Keratinocyte (primary cell): Measurements from ENCODE around the gene ECHDC1. TPM values are rescaled to one million over a fixed set of nuclear protein-coding genes. Genes with fewer than 3 reads are reported as not detected.

ENCODE experiments used
- DNase-seq: peaks from one replicate; pipeline ENCODE4 v3.0.0-alpha.2; 2011; ENCODE audit warnings: low read depth, missing footprints, low spot score
- FAIRE-seq: peaks from 2 replicates; lab custom pipeline; 2011; peaks lifted over from hg19 to GRCh38; lab: Jason Lieb, UNC
- H2AFZ ChIP-seq: 2 replicates; pipeline ENCODE4 v1.6.0; 2012; ENCODE audit warnings: low read length, control low read depth, inconsistent platforms; ENCODE audit not compliant: control insufficient read depth
- H3K27ac ChIP-seq: 2 replicates; pipeline ENCODE4 v1.5.1; 2011; ENCODE audit warnings: low read length; ENCODE audit not compliant: control insufficient read depth, insufficient read depth
- H3K27me3 ChIP-seq: 3 replicates; pipeline ENCODE4 v1.6.0; 2011; ENCODE audit warnings: low read length; ENCODE audit not compliant: control insufficient read depth, insufficient read depth; ENCODE audit errors: extremely low read depth
- H3K36me3 ChIP-seq, 2 experiments: 2 replicates in 1 of 2; 3 replicates in 1 of 2; pipeline ENCODE4 v1.5.1; 2011; ENCODE audit warnings: low read length in 2 of 2, mild to moderate bottlenecking in 1 of 2; ENCODE audit not compliant: control insufficient read depth in 2 of 2, insufficient read depth in 2 of 2; ENCODE audit errors: extremely low read depth in 1 of 2
- H3K4me1 ChIP-seq: 3 replicates; pipeline ENCODE4 v1.5.1; 2011; ENCODE audit warnings: low read length; ENCODE audit not compliant: control insufficient read depth, insufficient read depth; ENCODE audit errors: extremely low read depth
- H3K4me2 ChIP-seq: 3 replicates; pipeline ENCODE4 v1.6.0; 2011; ENCODE audit warnings: low read depth, low read length; ENCODE audit not compliant: control insufficient read depth, insufficient read depth; ENCODE audit errors: extremely low read depth
- H3K4me3 ChIP-seq, 3 experiments: fragments of 200-600 bp in 1 of 3; sonication (generic) in 1 of 3; 2 replicates in 2 of 3; 3 replicates in 1 of 3; pipeline ENCODE4 v1.5.1; 2011 to 2016; ENCODE audit warnings: low read length in 3 of 3, mild to moderate bottlenecking in 3 of 3, control low read depth in 2 of 3, inconsistent platforms in 1 of 3, low read depth in 1 of 3, mixed read lengths in 1 of 3, mixed run types in 1 of 3, moderate library complexity in 1 of 3; ENCODE audit not compliant: control insufficient read depth in 2 of 3, insufficient read depth in 2 of 3; ENCODE audit errors: extremely low read depth in 1 of 3
- H3K79me2 ChIP-seq: 2 replicates; pipeline ENCODE4 v1.6.0; 2012; ENCODE audit warnings: low read length; ENCODE audit not compliant: control insufficient read depth, insufficient read depth
- H3K9ac ChIP-seq: 3 replicates; pipeline ENCODE4 v1.6.0; 2011; ENCODE audit warnings: low read length; ENCODE audit not compliant: control insufficient read depth, insufficient read depth; ENCODE audit errors: extremely low read depth
- H3K9me1 ChIP-seq: 3 replicates; pipeline ENCODE4 v1.6.0; 2011; ENCODE audit warnings: low read length; ENCODE audit not compliant: control insufficient read depth, insufficient read depth; ENCODE audit errors: extremely low read depth
- H3K9me3 ChIP-seq: 2 replicates; pipeline ENCODE4 v1.5.1; 2012; ENCODE audit warnings: low read depth, low read length; ENCODE audit not compliant: control insufficient read depth
- H4K20me1 ChIP-seq: 3 replicates; pipeline ENCODE4 v1.6.0; 2011; ENCODE audit warnings: low read length; ENCODE audit not compliant: control insufficient read depth, insufficient read depth; ENCODE audit errors: extremely low read depth
- EZH2 ChIP-seq: IDR thresholded peaks from one replicate; pipeline ENCODE4 v1.6.1; 2012; ENCODE audit warnings: inconsistent platforms, mild to moderate bottlenecking, low read length, moderate library complexity
- dilution Hi-C: fragments of 300-500 bp; cut with MboI; formaldehyde crosslinking; loops from one replicate; pipeline ENCODE4 v1.7.0; 2020; ENCODE audit warnings: low sequenced_read_pairs; ENCODE audit not compliant: extremely low pct_ligation_motif_present
- polyA plus RNA-seq, 5 experiments: library from polyadenylated mRNA; depleted of rRNA in 3 of 5; stranded (reverse) in 3 of 5; stranded (forward) in 1 of 5; unstranded in 1 of 5; fragments of >200 nt; gene quantifications; 1 replicate in 1 of 5; 2 replicates in 3 of 5; 3 replicates in 1 of 5; pipeline versions ENCODE4 v1.2.1 to v1.2.3, GENCODE V29; 2011 to 2012; ENCODE audit warnings: missing spikeins in 2 of 5, low read depth in 1 of 5, low replicate concordance in 1 of 5
- TF ChIP-seq, protein P1 (sequence below), 3 experiments: IDR thresholded peaks in 1 of 3; conservative IDR thresholded peaks in 1 of 3; optimal IDR thresholded peaks in 1 of 3; 2 replicates in 2 of 3; 3 replicates in 1 of 3; pipeline versions ENCODE3 to v1.5.1; 2011; ENCODE audit warnings: low read length in 3 of 3, mild to moderate bottlenecking in 3 of 3, moderate library complexity in 2 of 3, control low read depth in 1 of 3, inconsistent platforms in 1 of 3; ENCODE audit not compliant: insufficient read depth in 2 of 3; ENCODE audit errors: extremely low read depth in 1 of 3

ECHDC1 gene
- polyA plus RNA-seq, 1 donor (not counting 4 experiments of a cell fraction or from before 2014, with no cell fraction given) = 56.9 TPM

GRCh38 chr6:127365874-127366273 is 22.5 kb upstream of the ECHDC1 start:
- Histone ChIP-seq H3K4me3 (peak overlapping the region in 1 of 3 experiments; percentile 23), H3K9ac (peak overlapping the region; percentile 53), H3K27ac (peak overlapping the region; percentile 93), H3K4me1 (peaks cover 18% of the 10 kb centered on the region), H3K4me2 (peak overlapping the region; percentile 49), H2AFZ (peak overlapping the region; percentile 95), H3K27me3 (no peaks in the 10 kb centered on the region), H4K20me1 (no peaks in the 10 kb centered on the region), H3K36me3 (no peaks in the 10 kb centered on the region), H3K79me2 (no peaks in the 10 kb centered on the region), H3K9me3 (no peaks in the 10 kb centered on the region), H3K9me1 (no peaks in the 10 kb centered on the region)
- dilution Hi-C loops = no loop called here
- FAIRE-seq (no peak), DNase-seq (no peak)
- TF ChIP-seq, protein P1, sequence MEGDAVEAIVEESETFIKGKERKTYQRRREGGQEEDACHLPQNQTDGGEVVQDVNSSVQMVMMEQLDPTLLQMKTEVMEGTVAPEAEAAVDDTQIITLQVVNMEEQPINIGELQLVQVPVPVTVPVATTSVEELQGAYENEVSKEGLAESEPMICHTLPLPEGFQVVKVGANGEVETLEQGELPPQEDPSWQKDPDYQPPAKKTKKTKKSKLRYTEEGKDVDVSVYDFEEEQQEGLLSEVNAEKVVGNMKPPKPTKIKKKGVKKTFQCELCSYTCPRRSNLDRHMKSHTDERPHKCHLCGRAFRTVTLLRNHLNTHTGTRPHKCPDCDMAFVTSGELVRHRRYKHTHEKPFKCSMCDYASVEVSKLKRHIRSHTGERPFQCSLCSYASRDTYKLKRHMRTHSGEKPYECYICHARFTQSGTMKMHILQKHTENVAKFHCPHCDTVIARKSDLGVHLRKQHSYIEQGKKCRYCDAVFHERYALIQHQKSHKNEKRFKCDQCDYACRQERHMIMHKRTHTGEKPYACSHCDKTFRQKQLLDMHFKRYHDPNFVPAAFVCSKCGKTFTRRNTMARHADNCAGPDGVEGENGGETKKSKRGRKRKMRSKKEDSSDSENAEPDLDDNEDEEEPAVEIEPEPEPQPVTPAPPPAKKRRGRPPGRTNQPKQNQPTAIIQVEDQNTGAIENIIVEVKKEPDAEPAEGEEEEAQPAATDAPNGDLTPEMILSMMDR (optimal IDR thresholded peaks at IDR 0.05 in 1 of 3, IDR thresholded peaks at IDR 0.05 in 1 of 3, conservative IDR thresholded peaks at IDR 0.05 in 1 of 3; ENCODE audit: extremely low read depth in 1 of 3, insufficient read depth in 2 of 3, low read length in 3 of 3) = no peak
- no peak for TF ChIP-seq EZH2

DNA sequence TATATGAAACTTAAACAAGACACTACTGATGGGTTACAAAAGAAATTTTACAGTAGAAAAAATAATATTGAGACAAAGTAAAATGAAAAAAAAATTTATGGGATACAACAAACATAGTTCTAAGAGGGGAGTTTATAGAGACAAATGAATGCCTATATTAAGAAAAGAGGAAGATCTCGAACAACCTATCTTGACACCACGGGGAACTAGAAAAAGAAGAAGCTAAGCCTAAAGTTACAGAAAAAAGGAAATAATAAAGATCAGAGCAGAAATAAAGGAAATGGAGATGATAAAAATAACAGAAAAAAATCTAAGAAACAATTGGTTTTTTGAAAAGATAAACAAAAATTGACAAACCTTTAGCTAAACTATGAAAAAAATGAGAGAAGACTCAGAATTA is 9.1 kb upstream of the ECHDC1 start:
- H3K9me3 ChIP-seq = no peaks in the 10 kb centered on the region
- TF ChIP-seq EZH2 = no peak
- TF ChIP-seq, protein P1 (optimal IDR thresholded peaks at IDR 0.05 in 1 of 3, IDR thresholded peaks at IDR 0.05 in 1 of 3, conservative IDR thresholded peaks at IDR 0.05 in 1 of 3; ENCODE audit: extremely low read depth in 1 of 3, insufficient read depth in 2 of 3, low read length in 3 of 3) = no peak

More for the DNA sequence above, 9.1 kb upstream of the ECHDC1 start:
- Histone ChIP-seq H4K20me1 (no peaks in the 10 kb centered on the region), H3K4me2 (no peak overlapping the region), H2AFZ (no peak overlapping the region), H3K9me1 (no peaks in the 10 kb centered on the region), H3K4me1 (no peaks in the 10 kb centered on the region), H3K79me2 (no peaks in the 10 kb centered on the region), H3K4me3 (no peak overlapping the region), H3K36me3 (no peaks in the 10 kb centered on the region), H3K27ac (no peak overlapping the region), H3K27me3 (no peaks in the 10 kb centered on the region), H3K9ac (no peak overlapping the region)
- dilution Hi-C loops = no loop called here
- DNase-seq (no peak), FAIRE-seq (no peak)
